SK-N-SH (cell line): Measurements from ENCODE around the gene ARL11. TPM values are rescaled to one million over a fixed set of nuclear protein-coding genes. Genes with fewer than 3 reads are reported as not detected.

Experiments
- CTCF ChIA-PET: fragments of 300-600, 350-600 bp; formaldehyde crosslinking; extraction: SDS; loops from one replicate; lab custom pipeline; 2021; lab: Yijun Ruan, JAX
- POLR2A ChIA-PET: fragments of 350-600 bp; sonication (Branson Sonifier 250); formaldehyde crosslinking; extraction: SDS; loops from one replicate; lab custom pipeline; 2020; ENCODE audit warnings: antibody characterized with exemption, inconsistent platforms; lab: Yijun Ruan, JAX
- DNase-seq: peaks from one replicate; pipeline ENCODE4 v3.0.0; 2012
- H2AFZ ChIP-seq: fragments of 200-600 bp; sonication (generic); 2 replicates; pipeline ENCODE4 v1.8.1; 2016; ENCODE audit warnings: antibody characterized with exemption, mild to moderate bottlenecking, low read depth
- H3F3A ChIP-seq: fragments of 200-600 bp; sonication (generic); replicated peaks from 2 replicates; pipeline ENCODE3; 2016; ENCODE audit warnings: antibody characterized with exemption, mild to moderate bottlenecking; ENCODE audit not compliant: insufficient read depth
- H3K27ac ChIP-seq, 2 experiments: fragments of 200-500 bp in 1 of 2; fragments of 200-600 bp in 1 of 2; sonication (Bioruptor generic) in 1 of 2; sonication (generic), shearing (Covaris generic) in 1 of 2; 2 replicates each; pipeline versions ENCODE4 v1.5.1 to v1.6.1; 2014 to 2016; ENCODE audit warnings: low read depth in 2 of 2, inconsistent platforms in 1 of 2, low read length in 1 of 2, mild to moderate bottlenecking in 1 of 2, mixed read lengths in 1 of 2
- H3K27me3 ChIP-seq: fragments of 200-600 bp; sonication (generic), shearing (Covaris generic); 2 replicates; pipeline ENCODE4 v1.6.1; 2016; ENCODE audit warnings: mixed run types; ENCODE audit not compliant: insufficient read depth
- H3K36me3 ChIP-seq, 2 experiments: fragments of 200-500 bp in 1 of 2; fragments of 200-600 bp in 1 of 2; sonication (Bioruptor generic) in 1 of 2; sonication (generic) in 1 of 2; replicated peaks in 1 of 2; 2 replicates each; pipeline versions ENCODE3 to v1.5.1; 2014 to 2016; ENCODE audit warnings: low read length in 1 of 2, mild to moderate bottlenecking in 1 of 2; ENCODE audit not compliant: insufficient read depth in 2 of 2, control insufficient read depth in 1 of 2
- H3K4me1 ChIP-seq, 2 experiments: fragments of 200-500 bp in 1 of 2; fragments of 200-600 bp in 1 of 2; sonication (Bioruptor generic) in 1 of 2; sonication (generic), shearing (Covaris generic) in 1 of 2; 2 replicates each; pipeline versions ENCODE4 v1.5.1 to v1.6.1; 2014 to 2016; ENCODE audit warnings: low read depth in 1 of 2, low read length in 1 of 2, mixed run types in 1 of 2; ENCODE audit not compliant: insufficient read depth in 2 of 2, control insufficient read depth in 1 of 2
- H3K4me2 ChIP-seq: fragments of 200-600 bp; sonication (generic), shearing (Covaris generic); 2 replicates; pipeline ENCODE4 v1.6.1; 2017; ENCODE audit warnings: mixed run types
- H3K4me3 ChIP-seq, 2 experiments: fragments of 200-500 bp in 1 of 2; fragments of 200-600 bp in 1 of 2; sonication (Bioruptor generic) in 1 of 2; sonication (generic), shearing (Covaris generic) in 1 of 2; 2 replicates each; pipeline versions ENCODE4 v1.5.1 to v1.8.1; 2014 to 2016; ENCODE audit warnings: low read depth in 2 of 2, inconsistent platforms in 1 of 2, low read length in 1 of 2, mild to moderate bottlenecking in 1 of 2, mixed read lengths in 1 of 2, moderate library complexity in 1 of 2
- H3K79me2 ChIP-seq: fragments of 200-600 bp; sonication (generic); 2 replicates; pipeline ENCODE4 v1.8.1; 2017; ENCODE audit warnings: mild to moderate bottlenecking; ENCODE audit not compliant: insufficient read depth
- H3K9ac ChIP-seq: fragments of 200-600 bp; sonication (generic); 2 replicates; pipeline ENCODE4 v1.6.1; 2017; ENCODE audit warnings: mixed run types
- H3K9me2 ChIP-seq: fragments of 200-600 bp; sonication (generic); 2 replicates; pipeline ENCODE4 v1.6.1; 2017; ENCODE audit warnings: mixed run types
- H3K9me3 ChIP-seq: fragments of 200-600 bp; sonication (generic); 2 replicates; pipeline ENCODE4 v1.6.1; 2017; ENCODE audit warnings: mixed run types, mild to moderate bottlenecking, moderate library complexity
- H4K20me1 ChIP-seq: fragments of 200-600 bp; sonication (generic); 2 replicates; pipeline ENCODE4 v1.6.1; 2017; ENCODE audit warnings: mild to moderate bottlenecking, mixed run types; ENCODE audit not compliant: insufficient read depth
- EP300 ChIP-seq, 2 experiments: IDR thresholded peaks; 2 replicates each; pipeline versions ENCODE4 v1.4.0 to v1.6.1; 2012; ENCODE audit warnings: borderline replicate concordance in 1 of 2, low read depth in 1 of 2, low read length in 1 of 2
- FOXM1 ChIP-seq: IDR thresholded peaks from 2 replicates; pipeline ENCODE4 v1.4.0; 2012; ENCODE audit warnings: low read depth, mild to moderate bottlenecking
- GABPA ChIP-seq: IDR thresholded peaks from 2 replicates; pipeline ENCODE4 v1.4.0; 2012; ENCODE audit warnings: low read depth, mild to moderate bottlenecking
- GATA2 ChIP-seq: sonication (generic); formaldehyde crosslinking; IDR thresholded peaks from 2 replicates; pipeline ENCODE4 v1.5.0; 2020; ENCODE audit warnings: mild to moderate bottlenecking, missing genetic modification reagents
- JUND ChIP-seq: IDR thresholded peaks from 2 replicates; pipeline ENCODE4 v1.4.0; 2012
- NFIC ChIP-seq: IDR thresholded peaks from 2 replicates; pipeline ENCODE4 v1.4.0; 2012; ENCODE audit warnings: borderline replicate concordance
- RCOR1 ChIP-seq: fragments of 150-350 bp; IDR thresholded peaks from 2 replicates; pipeline ENCODE4 v1.6.1; 2017; ENCODE audit warnings: antibody characterized with exemption, low read length
- SMC3 ChIP-seq: IDR thresholded peaks from 2 replicates; pipeline ENCODE4 v1.6.1; 2012; ENCODE audit warnings: low read depth, low read length, improper control_type of control experiment
- TCF12 ChIP-seq: IDR thresholded peaks from 2 replicates; pipeline ENCODE4 v1.4.0; 2012
- TEAD4 ChIP-seq: IDR thresholded peaks from 2 replicates; pipeline ENCODE4 v1.4.0; 2012; ENCODE audit warnings: mild to moderate bottlenecking, borderline replicate concordance; ENCODE audit not compliant: insufficient read depth
- WGBS: methylation state at CpG from one replicate; pipeline ENCODE4 v1.1.6; 2017; ENCODE audit warnings: low lambda C conversion rate; 5-methylcytosine and 5-hydroxymethylcytosine counted together
- polyA plus RNA-seq, 3 experiments: library from polyadenylated mRNA; depleted of rRNA; stranded (reverse); fragments of >200 nt; gene quantifications; 2 replicates each; pipeline ENCODE4 v1.2.3, GENCODE V29; 2012
- TF ChIP-seq, protein P1 (sequence below): fragments of 150-350 bp; IDR thresholded peaks from 2 replicates; pipeline ENCODE4 v1.6.1; 2016; ENCODE audit warnings: mild to moderate bottlenecking, low read depth, low read length
- TF ChIP-seq, protein P2 (sequence below): IDR thresholded peaks from 2 replicates; pipeline ENCODE4 v1.4.0; 2012; ENCODE audit warnings: low read depth
- TF ChIP-seq, protein P3 (sequence below): IDR thresholded peaks from 2 replicates; pipeline ENCODE4; 2012
- TF ChIP-seq, protein P4 (sequence below): IDR thresholded peaks from 2 replicates; pipeline ENCODE4 v1.4.0; 2012; ENCODE audit warnings: low read depth, borderline replicate concordance
- TF ChIP-seq, protein P5 (sequence below): IDR thresholded peaks from 2 replicates; pipeline ENCODE4 v1.4.0; 2012; ENCODE audit warnings: low read depth, borderline replicate concordance

ARL11 gene
- polyA plus RNA-seq, 1 of the 3 experiments (the other 2 are of a cell fraction): not detected

DNA sequence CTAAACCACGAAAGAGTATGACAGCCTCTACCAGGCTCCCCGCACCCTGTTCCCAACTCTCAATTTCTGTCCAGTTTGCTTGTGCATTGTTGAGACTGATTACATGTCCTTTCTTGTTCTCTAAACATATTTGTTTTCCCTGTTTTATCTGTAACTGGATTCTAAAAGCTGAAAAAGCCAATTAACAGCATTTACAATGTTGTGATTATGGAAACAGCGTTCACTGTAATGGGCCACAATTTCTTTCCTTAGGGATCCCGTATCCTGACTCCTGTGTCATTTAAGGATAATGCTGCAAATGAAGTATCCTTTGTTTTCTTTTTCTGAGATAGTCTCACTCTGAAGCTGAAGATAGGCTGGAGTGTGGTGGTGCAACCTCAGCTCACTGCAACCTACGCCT lies 42.5 kb downstream of the ARL11 start (continued):
- no peak for TF ChIP-seq EP300 (IDR thresholded peaks at IDR 0.05; ENCODE audit: borderline replicate concordance in 1 of 2, low read depth in 1 of 2, low read length in 1 of 2)
- no peak for TF ChIP-seq FOXM1
- no peak for TF ChIP-seq JUND

DNA sequence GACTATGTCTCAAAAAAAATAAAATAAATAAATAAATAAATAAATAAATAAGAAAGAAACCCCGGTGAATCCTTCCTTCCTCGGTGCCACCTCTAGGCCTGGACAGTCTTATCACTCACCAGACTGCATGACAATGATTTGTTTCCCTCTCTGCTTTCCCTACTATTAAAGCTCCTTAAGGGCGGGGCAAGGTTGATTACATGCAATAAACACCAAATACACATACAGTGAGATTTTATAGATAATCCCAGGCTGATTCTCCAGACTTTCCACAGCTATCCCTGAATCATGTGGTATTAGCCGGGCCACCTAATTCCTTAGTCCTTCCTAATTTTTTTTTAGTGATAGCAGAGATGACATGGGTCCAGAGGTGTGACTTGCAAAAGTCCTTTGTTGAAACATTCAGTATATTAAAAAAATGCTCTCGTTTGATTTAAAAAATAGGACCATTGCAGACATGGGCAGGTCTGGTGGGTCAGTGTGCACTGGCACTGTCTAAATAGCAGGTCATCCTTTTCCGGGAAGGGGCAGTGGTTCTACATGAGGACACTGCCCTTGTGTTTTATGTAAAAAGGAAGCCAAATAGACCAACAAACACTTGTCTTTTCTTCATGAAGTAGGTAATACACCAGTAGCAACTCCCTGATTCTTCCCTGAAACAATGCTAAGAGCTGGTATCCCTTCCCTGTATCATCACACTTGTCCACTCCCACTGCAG lies 48.4 kb downstream of the ARL11 start:
- H3K79me2 ChIP-seq: peaks cover 72% of the 10 kb centered on the region
- TF ChIP-seq, protein P1, sequence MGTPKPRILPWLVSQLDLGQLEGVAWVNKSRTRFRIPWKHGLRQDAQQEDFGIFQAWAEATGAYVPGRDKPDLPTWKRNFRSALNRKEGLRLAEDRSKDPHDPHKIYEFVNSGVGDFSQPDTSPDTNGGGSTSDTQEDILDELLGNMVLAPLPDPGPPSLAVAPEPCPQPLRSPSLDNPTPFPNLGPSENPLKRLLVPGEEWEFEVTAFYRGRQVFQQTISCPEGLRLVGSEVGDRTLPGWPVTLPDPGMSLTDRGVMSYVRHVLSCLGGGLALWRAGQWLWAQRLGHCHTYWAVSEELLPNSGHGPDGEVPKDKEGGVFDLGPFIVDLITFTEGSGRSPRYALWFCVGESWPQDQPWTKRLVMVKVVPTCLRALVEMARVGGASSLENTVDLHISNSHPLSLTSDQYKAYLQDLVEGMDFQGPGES: no peak
- TF ChIP-seq TCF12 (no peak), GATA2 (CRISPR knock-in tag) (no peak), RCOR1 (no peak), GABPA (no peak), NFIC (no peak)
- no peaks in the 10 kb centered on the region for H3F3A ChIP-seq

DNA sequence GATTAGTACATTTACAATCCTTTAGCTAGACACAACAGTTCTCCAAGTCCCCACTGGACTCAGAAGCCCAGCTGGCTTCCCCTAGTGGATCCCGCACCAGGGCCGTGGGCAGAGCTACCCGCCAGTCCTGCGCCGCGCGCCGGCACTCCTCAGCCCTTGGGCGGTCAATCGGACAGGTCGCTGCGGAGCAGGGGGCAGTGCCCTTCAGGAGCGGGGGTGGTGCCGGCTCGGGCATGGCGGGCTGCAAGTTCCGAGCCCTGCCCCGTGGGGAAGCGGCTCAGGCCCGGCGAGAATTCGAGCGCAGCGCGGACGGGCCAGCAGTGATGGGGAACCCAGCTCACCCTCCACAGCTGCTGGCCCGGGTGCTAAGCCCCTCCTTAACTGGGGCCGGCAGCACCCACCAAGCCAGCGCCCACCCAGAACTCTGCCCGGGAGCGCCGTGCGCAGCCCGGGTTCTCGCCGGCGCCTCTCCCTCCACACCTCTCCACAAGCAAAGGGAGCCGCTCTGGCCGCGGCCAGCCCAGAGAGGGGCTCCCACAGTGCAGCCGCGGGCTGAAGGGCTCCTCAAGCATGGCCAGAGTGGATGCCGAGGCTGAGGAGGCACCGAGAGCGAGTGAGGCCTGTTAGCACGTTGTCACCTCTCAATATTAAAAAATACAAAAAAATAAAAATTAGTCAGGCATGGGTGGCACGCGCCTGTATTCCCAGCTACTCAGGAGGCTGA lies 50.0 kb downstream of the ARL11 start:
- WGBS: 93% methylated on average over 28 of the region's 48 CpGs
- POLR2A ChIA-PET: no interaction called here

More for the DNA sequence above, 48.4 kb downstream of the ARL11 start:
- no peak overlapping the region for H3K4me3 ChIP-seq
- H3K36me3 ChIP-seq: peaks cover 3 to 5% of the 10 kb centered on the region in 2 experiments
- no peak overlapping the region for H2AFZ ChIP-seq
- H4K20me1 ChIP-seq: no peaks in the 10 kb centered on the region
- no peak overlapping the region for H3K27ac ChIP-seq
- H3K9ac ChIP-seq: no peak overlapping the region
- no peak overlapping the region for H3K4me2 ChIP-seq
- no peaks in the 10 kb centered on the region for H3K4me1 ChIP-seq
- no peaks in the 10 kb centered on the region for H3K9me3 ChIP-seq
- CTCF ChIA-PET: interaction anchor here (1.3 kb wide), 1 partner anchor 170 kb away, joined by 3 read pairs; no protein-coding TSS in a partner anchor
- POLR2A ChIA-PET: no interaction called here
- H3K9me2 ChIP-seq: no peaks in the 10 kb centered on the region
- WGBS: 92% methylated on average over 6 of the region's 6 CpGs
- no peaks in the 10 kb centered on the region for H3K27me3 ChIP-seq
- DNase-seq: no peak

More for the DNA sequence above, 50.0 kb downstream of the ARL11 start:
- Histone ChIP-seq H3K9me3 (no peaks in the 10 kb centered on the region), H3K4me2 (no peak overlapping the region), H3F3A (peaks cover 3% of the 10 kb centered on the region), H3K4me3 (no peak overlapping the region), H3K9ac (no peak overlapping the region), H3K36me3 (peaks cover 3 to 5% of the 10 kb centered on the region in 2 experiments), H3K27ac (no peak overlapping the region), H3K27me3 (no peaks in the 10 kb centered on the region), H3K9me2 (no peaks in the 10 kb centered on the region), H3K4me1 (no peaks in the 10 kb centered on the region), H2AFZ (no peak overlapping the region), H4K20me1 (no peaks in the 10 kb centered on the region), H3K79me2 (peaks cover 73% of the 10 kb centered on the region)
- TF ChIP-seq, protein P2, sequence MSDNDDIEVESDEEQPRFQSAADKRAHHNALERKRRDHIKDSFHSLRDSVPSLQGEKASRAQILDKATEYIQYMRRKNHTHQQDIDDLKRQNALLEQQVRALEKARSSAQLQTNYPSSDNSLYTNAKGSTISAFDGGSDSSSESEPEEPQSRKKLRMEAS: no peak
- no peak for TF ChIP-seq TEAD4
- TF ChIP-seq, protein P3, sequence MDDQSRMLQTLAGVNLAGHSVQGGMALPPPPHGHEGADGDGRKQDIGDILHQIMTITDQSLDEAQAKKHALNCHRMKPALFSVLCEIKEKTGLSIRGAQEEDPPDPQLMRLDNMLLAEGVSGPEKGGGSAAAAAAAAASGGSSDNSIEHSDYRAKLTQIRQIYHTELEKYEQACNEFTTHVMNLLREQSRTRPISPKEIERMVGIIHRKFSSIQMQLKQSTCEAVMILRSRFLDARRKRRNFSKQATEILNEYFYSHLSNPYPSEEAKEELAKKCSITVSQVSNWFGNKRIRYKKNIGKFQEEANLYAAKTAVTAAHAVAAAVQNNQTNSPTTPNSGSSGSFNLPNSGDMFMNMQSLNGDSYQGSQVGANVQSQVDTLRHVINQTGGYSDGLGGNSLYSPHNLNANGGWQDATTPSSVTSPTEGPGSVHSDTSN: no peak
- no peak for TF ChIP-seq EP300 (IDR thresholded peaks at IDR 0.05; ENCODE audit: borderline replicate concordance in 1 of 2, low read depth in 1 of 2, low read length in 1 of 2)
- no peak for TF ChIP-seq SMC3
- TF ChIP-seq GABPA: no peak
- TF ChIP-seq, protein P4, sequence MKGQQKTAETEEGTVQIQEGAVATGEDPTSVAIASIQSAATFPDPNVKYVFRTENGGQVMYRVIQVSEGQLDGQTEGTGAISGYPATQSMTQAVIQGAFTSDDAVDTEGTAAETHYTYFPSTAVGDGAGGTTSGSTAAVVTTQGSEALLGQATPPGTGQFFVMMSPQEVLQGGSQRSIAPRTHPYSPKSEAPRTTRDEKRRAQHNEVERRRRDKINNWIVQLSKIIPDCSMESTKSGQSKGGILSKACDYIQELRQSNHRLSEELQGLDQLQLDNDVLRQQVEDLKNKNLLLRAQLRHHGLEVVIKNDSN: no peak
- TF ChIP-seq, protein P5, sequence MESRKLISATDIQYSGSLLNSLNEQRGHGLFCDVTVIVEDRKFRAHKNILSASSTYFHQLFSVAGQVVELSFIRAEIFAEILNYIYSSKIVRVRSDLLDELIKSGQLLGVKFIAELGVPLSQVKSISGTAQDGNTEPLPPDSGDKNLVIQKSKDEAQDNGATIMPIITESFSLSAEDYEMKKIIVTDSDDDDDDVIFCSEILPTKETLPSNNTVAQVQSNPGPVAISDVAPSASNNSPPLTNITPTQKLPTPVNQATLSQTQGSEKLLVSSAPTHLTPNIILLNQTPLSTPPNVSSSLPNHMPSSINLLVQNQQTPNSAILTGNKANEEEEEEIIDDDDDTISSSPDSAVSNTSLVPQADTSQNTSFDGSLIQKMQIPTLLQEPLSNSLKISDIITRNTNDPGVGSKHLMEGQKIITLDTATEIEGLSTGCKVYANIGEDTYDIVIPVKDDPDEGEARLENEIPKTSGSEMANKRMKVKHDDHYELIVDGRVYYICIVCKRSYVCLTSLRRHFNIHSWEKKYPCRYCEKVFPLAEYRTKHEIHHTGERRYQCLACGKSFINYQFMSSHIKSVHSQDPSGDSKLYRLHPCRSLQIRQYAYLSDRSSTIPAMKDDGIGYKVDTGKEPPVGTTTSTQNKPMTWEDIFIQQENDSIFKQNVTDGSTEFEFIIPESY: no peak
- DNase-seq: no peak
- CTCF ChIA-PET: interaction anchor here (0.6 to 1.3 kb wide), 3 partner anchors 8 to 169 kb away, joined by 3 to 4 read pairs (median 3); no protein-coding TSS in a partner anchor
